Mesothelial cell of epicardium (in vitro differentiated cells): ENCODE data around the gene RAB31. TPM values are rescaled to one million over a fixed set of nuclear protein-coding genes. Genes with fewer than 3 reads are reported as not detected.

Experiments
- DNase-seq, 2 experiments: peaks; one replicate each; pipeline ENCODE4 v3.0.0; 2021; ENCODE audit warnings: low spot score in 2 of 2; ENCODE audit not compliant: unreplicated experiment in 2 of 2
- H3K27ac Mint-ChIP-seq: 2 replicates; pipeline ENCODE4 v1.8.0; 2021; ENCODE audit warnings: mixed read lengths
- H3K27me3 Mint-ChIP-seq: 2 replicates; pipeline ENCODE4 v1.8.0; 2021; ENCODE audit warnings: low read depth, mixed read lengths
- H3K36me3 Mint-ChIP-seq: 2 replicates; pipeline ENCODE4 v1.8.0; 2021; ENCODE audit warnings: mixed read lengths
- H3K4me1 Mint-ChIP-seq: 2 replicates; pipeline ENCODE4 v1.8.0; 2021; ENCODE audit warnings: mixed read lengths
- H3K4me3 Mint-ChIP-seq: 2 replicates; pipeline ENCODE4 v1.8.0; 2021; ENCODE audit warnings: mild to moderate bottlenecking, moderate library complexity, mixed read lengths
- H3K9me3 Mint-ChIP-seq: 2 replicates; pipeline ENCODE4 v1.8.0; 2021; ENCODE audit warnings: mixed read lengths
- total RNA-seq: library from RNA; stranded (reverse); gene quantifications from 3 replicates; pipeline ENCODE4 v1.2.1, GENCODE V29; 2021
- TF ChIP-seq, protein P1 (sequence below): fragments of 200-600 bp; sonication (generic); IDR thresholded peaks from one replicate; pipeline ENCODE4 v1.5.0; 2021; ENCODE audit warnings: antibody characterized with exemption; ENCODE audit not compliant: unreplicated experiment

RAB31 gene
- total RNA-seq, 1 donor from 2014 or later: 21.8 TPM

- Mint-ChIP-seq H3K27me3 (no peaks in the 10 kb centered on the region), H3K4me1 (peaks cover 3% of the 10 kb centered on the region), H3K27ac (no peak overlapping the region), H3K36me3 (peaks cover 31% of the 10 kb centered on the region), H3K9me3 (peaks cover 26% of the 10 kb centered on the region), H3K4me3 (no peak overlapping the region)
- TF ChIP-seq, protein P1, sequence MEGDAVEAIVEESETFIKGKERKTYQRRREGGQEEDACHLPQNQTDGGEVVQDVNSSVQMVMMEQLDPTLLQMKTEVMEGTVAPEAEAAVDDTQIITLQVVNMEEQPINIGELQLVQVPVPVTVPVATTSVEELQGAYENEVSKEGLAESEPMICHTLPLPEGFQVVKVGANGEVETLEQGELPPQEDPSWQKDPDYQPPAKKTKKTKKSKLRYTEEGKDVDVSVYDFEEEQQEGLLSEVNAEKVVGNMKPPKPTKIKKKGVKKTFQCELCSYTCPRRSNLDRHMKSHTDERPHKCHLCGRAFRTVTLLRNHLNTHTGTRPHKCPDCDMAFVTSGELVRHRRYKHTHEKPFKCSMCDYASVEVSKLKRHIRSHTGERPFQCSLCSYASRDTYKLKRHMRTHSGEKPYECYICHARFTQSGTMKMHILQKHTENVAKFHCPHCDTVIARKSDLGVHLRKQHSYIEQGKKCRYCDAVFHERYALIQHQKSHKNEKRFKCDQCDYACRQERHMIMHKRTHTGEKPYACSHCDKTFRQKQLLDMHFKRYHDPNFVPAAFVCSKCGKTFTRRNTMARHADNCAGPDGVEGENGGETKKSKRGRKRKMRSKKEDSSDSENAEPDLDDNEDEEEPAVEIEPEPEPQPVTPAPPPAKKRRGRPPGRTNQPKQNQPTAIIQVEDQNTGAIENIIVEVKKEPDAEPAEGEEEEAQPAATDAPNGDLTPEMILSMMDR: no peak
- no peak for DNase-seq
Measured at GRCh38 chr18:9817725-9818422, 109.8 kb downstream of the RAB31 start.

DNA sequence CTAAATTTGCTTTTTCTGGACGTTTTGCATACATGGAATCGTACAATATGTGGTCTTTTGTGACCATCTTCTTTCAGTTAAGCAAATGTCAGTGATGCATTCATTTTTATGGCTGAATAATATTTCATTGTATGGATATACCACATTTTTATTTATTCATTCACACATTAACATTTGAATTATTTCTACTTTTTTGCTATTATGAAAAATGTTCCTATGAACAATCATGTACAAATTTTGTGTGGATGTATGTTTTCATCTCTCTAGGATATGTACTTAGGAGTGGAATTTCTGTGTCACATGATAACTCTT is 110.3 kb downstream of the RAB31 start:
- no peak overlapping the region for H3K27ac Mint-ChIP-seq
- H3K4me3 Mint-ChIP-seq: no peak overlapping the region
- peaks cover 26% of the 10 kb centered on the region for H3K9me3 Mint-ChIP-seq
- DNase-seq: no peak
- TF ChIP-seq, protein P1: no peak
- peaks cover 3% of the 10 kb centered on the region for H3K4me1 Mint-ChIP-seq
- peaks cover 31% of the 10 kb centered on the region for H3K36me3 Mint-ChIP-seq
- no peaks in the 10 kb centered on the region for H3K27me3 Mint-ChIP-seq

- Mint-ChIP-seq H3K27me3 (no peaks in the 10 kb centered on the region), H3K4me1 (peaks cover 1% of the 10 kb centered on the region), H3K36me3 (peaks cover 28% of the 10 kb centered on the region), H3K9me3 (peaks cover 26% of the 10 kb centered on the region), H3K4me3 (no peak overlapping the region), H3K27ac (no peak overlapping the region)
- DNase-seq: no peak
- TF ChIP-seq, protein P1: no peak
Measured at GRCh38 chr18:9820127-9820526, 112.0 kb downstream of the RAB31 start.

GRCh38 chr18:9820719-9821118 is 112.6 kb downstream of the RAB31 start:
- Mint-ChIP-seq H3K27me3 (no peaks in the 10 kb centered on the region), H3K9me3 (peaks cover 26% of the 10 kb centered on the region), H3K4me3 (no peak overlapping the region), H3K36me3 (peaks cover 28% of the 10 kb centered on the region), H3K4me1 (peaks cover 7% of the 10 kb centered on the region), H3K27ac (no peak overlapping the region)
- no peak for DNase-seq
- TF ChIP-seq, protein P1: no peak

DNA sequence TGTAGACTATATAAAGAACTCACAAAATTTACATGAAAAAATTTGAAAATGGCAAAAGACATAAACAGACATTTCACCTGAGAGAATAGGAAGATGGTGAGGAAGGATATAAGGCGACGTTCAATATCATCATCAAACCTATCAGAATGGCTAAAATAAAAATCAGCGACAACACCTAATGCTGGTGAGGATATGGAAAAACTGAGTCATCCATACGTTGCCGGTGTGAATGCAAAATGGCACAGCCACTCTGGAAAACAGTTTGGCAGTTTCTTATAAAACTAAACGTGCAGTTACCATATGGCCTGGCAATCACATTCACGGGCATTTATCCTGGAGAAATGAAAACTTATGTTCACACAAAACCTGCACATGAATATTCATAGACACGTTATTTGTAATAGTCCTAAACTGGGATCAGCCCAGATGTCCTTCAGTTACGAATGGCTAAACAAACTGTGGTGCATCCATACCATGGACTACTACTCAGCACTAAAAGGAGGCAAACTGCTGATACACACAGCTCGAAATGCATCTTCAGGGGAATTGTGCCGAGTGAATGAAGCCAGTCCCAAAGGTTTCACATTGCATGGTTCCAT is 114.6 kb downstream of the RAB31 start:
- DNase-seq: no peak
- H3K27ac Mint-ChIP-seq: no peak overlapping the region
- H3K27me3 Mint-ChIP-seq: no peaks in the 10 kb centered on the region
- H3K4me3 Mint-ChIP-seq: no peak overlapping the region
- TF ChIP-seq, protein P1: no peak
- H3K9me3 Mint-ChIP-seq: peaks cover 26% of the 10 kb centered on the region
- peaks cover 9% of the 10 kb centered on the region for H3K4me1 Mint-ChIP-seq
- H3K36me3 Mint-ChIP-seq: peaks cover 23% of the 10 kb centered on the region
